Endothelial cell of umbilical vein (primary cell): ENCODE measurements around the gene AFP.

ENCODE experiments used
- CTCF ChIP-seq, 2 donors: IDR thresholded peaks; 1 replicate in 1 of 2; 2 replicates in 1 of 2; pipeline ENCODE4 v1.5.1; 2011; ENCODE audit warnings: low read length in 2 of 2, mild to moderate bottlenecking in 2 of 2, moderate library complexity in 2 of 2, control low read depth in 1 of 2, inconsistent platforms in 1 of 2, low read depth in 1 of 2; ENCODE audit not compliant: insufficient read depth in 1 of 2; ENCODE audit errors: extremely low read depth in 1 of 2
- JUN ChIP-seq: IDR thresholded peaks from 2 replicates; pipeline ENCODE4 v1.6.1; 2011; ENCODE audit warnings: borderline replicate concordance, low read depth; ENCODE audit not compliant: insufficient read length, insufficient read depth
- MYC ChIP-seq: IDR thresholded peaks from one replicate; pipeline ENCODE4 v1.6.1; 2011; ENCODE audit warnings: mild to moderate bottlenecking, low read depth, low read length
- POLR2A ChIP-seq: IDR thresholded peaks from 2 replicates; pipeline ENCODE4 v1.6.1; 2012; ENCODE audit warnings: low read depth, mild to moderate bottlenecking, control low read depth, low read length

- no peak for TF ChIP-seq POLR2A
- TF ChIP-seq MYC, result no peak
- no peak for TF ChIP-seq CTCF (IDR thresholded peaks at IDR 0.05; ENCODE audit: extremely low read depth in 1 of 2, insufficient read depth in 1 of 2, low read depth in 1 of 2, low read length in 2 of 2)
- TF ChIP-seq JUN, result no peak
Measured at GRCh38 chr4:73445383-73446335, 9.6 kb downstream of the AFP start.
